Measurements from ENCODE around the gene CHD6. TPM values are rescaled to one million over a fixed set of nuclear protein-coding genes. Genes with fewer than 3 reads are reported as not detected.
A peak's percentile ranks its signal among the peaks of the same experiment; 100 is the strongest.

The CHD6 gene
- total RNA-seq, 2 donors from 2014 or later: 19.6 to 28.0 TPM

DNA sequence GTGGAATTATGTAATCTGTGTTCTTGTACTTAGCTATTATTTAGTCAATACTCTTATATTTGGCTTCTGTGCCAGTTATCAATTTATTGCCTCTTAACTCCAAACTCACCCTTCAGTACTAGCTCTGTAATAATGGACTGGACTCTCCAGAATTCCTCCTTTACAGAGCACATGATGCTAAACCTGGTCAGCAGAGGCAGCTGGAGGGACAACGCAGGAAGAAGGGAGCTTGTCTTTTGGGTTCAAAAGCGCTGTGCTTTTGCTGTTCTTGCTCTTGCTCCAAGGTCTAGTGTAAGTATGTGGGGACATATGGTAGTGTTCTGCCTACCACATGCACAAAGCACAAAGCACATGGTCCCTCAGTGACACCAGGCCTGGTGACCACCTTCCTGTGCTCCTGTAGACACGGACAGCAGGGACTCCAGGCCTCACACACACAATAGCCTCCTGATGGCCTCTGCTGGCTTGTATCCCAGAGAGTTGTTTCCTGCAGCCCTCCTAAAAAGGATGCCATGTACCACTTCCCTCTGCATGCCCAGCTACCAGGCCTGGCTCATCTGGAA is 46.1 kb downstream of the CHD6 start:
- no peak for ATAC-seq
- Mint-ChIP-seq H3K9me3 (no peaks in the 10 kb centered on the region), H3K36me3 (peaks cover 0 to 16% of the 10 kb centered on the region in 2 donors)

DNA sequence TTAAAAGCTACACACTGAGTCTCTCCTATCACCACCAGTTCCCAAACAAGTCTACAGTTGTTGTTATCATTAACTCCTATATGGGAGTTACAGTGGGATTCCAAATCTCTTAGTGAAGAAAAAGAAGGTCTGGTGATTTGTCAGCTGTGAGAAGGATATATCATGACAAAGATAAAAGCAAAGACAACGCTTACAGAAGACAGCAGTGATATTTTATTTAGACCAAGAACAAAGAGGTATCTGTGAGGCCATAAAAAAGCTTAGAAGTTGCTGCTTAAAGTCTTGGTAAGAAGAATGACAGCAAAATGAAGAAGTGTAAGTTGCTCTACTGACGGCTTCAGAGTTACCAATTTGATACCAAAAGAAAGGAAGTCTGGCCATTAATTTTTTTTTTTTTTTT is 47.2 kb downstream of the CHD6 start:
- Mint-ChIP-seq H3K27ac (no peak overlapping the region), H3K36me3 (peaks cover 0 to 16% of the 10 kb centered on the region in 2 donors), H3K9me3 (no peaks in the 10 kb centered on the region)
- DNase-seq (ENCODE audit: low spot score in 2 of 2): no peak
- ATAC-seq: no peak

More for the DNA sequence above, 46.1 kb downstream of the CHD6 start:
- H3K27ac Mint-ChIP-seq: peak overlapping the region in 1 of 2 donors; percentile 53
- DNase-seq (ENCODE audit: low spot score in 2 of 2): no peak

DNA sequence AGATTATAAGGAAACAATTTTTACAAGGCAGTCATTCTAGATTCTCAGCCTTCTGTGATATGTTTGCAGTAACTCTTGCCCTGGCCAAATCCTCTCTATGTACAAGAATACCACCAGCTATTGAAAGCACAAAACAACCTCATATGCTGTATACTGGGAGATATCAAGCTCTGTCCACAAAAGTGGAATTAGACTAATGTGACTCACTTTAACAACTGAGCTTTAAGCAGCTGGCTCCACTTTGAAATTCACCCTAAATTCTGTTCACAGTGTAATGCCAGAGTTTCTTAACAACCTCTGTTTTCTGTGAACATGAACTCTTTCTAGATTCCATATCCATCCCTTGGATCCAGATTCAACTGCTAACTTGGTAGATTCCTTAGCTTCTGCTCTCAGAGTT is 47.6 kb downstream of the CHD6 start:
- ATAC-seq: no peak
- Mint-ChIP-seq H3K27ac (no peak overlapping the region), H3K36me3 (peaks cover 0 to 17% of the 10 kb centered on the region in 2 donors)

DNA sequence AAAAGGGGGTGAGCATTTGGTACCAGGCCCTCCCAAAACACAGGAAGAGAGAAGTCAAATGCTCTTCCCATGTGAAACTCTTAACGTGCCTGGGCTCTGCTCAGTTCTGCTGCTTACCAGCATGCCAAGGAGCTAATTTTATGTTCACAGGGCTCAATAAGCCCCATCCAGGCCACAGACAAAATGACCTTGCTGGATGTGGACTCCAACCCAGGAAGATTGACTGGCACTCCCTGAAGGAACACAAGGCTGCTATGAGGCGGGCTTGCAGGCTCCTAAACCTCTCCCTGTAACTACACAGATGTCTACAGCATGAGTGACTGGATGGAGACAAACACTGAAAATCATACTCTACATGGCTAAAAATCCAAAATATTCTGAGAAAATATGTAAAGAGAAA is 50.6 kb downstream of the CHD6 start:
- Mint-ChIP-seq H3K36me3 (peaks cover 0 to 11% of the 10 kb centered on the region in 2 donors), H3K9me3 (no peaks in the 10 kb centered on the region), H3K27ac (no peak overlapping the region)
- ATAC-seq (no peak), DNase-seq (ENCODE audit: low spot score in 2 of 2) (no peak)

More for the DNA sequence above, 47.6 kb downstream of the CHD6 start:
- DNase-seq (ENCODE audit: low spot score in 2 of 2): no peak
- H3K9me3 Mint-ChIP-seq: no peaks in the 10 kb centered on the region

DNA sequence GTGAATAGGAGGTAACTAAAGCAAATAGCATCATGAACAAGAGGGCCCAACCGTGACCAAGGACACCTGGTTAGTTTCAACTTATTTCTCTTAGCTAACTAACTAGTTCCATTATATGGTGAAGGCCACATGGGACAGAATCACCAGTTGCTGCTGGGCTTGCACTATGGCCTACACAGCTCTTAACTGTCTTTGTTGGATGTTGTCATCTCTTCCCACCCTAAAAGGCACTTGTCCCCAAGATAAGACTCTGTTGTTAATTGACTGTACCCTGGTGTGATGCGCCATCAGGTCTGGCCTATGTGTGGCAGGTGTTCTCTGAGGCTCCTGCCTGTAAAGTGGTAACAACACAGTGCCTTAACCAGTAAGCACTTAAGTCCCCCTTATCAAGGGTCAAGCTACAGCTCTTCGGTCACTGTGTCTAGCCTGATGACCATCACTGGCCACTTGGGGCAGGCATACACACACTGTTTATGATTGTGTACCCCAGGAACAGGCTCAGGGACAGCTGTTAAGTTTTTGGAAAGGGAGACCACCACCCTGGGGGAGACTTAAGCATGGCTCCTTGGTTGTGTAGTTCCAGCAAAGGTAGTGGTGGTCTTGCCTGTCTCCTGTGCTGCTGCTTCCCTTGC is 51.2 kb downstream of the CHD6 start:
- ATAC-seq: no peak
- no peak for DNase-seq (ENCODE audit: low spot score in 2 of 2)
- Mint-ChIP-seq H3K9me3 (no peaks in the 10 kb centered on the region), H3K27ac (no peak overlapping the region), H3K36me3 (peaks cover 0 to 12% of the 10 kb centered on the region in 2 donors)

DNA sequence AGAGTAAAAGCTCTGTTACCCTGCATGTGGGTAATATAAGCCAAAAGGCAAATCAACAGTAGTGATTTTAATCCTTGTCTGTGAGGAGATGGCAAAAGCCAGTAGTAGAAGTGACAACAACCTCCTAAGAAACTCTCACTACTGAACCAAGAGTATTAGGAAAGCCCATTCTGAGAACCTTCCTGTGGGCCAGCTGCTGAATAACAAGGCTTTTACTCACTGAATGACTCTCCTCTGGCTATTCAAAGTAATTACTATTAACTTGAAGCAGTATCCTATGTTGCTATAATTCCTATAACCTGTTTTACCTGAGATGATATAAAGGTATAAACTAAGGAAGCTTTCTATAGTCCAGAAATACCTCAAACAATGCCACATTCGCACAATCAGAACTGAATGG is 55.1 kb downstream of the CHD6 start:
- no peak overlapping the region for H3K27ac Mint-ChIP-seq
- H3K9me3 Mint-ChIP-seq: no peaks in the 10 kb centered on the region
- peaks cover 23 to 34% of the 10 kb centered on the region in 2 donors for H3K36me3 Mint-ChIP-seq
- no peak for DNase-seq (ENCODE audit: low spot score in 2 of 2)
- no peak for ATAC-seq

DNA sequence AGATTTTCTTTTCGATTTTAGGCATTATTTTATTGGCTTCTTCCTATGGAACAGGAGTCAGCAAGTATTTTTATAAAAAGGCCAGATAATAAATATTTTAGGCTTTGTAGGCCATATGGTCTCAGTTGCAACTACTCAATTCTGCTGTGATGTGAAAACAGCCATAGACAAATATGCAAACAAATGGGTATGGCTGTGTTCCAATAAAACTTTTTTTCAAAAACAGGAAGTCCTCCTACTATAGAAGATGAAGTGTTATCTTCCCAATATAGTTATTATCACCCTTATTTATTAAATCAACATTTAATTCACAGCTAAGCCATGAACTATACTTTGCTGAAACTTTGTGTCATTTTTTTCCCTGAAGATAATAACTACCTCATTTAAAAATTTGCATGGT is 57.2 kb downstream of the CHD6 start:
- ATAC-seq (no peak), DNase-seq (ENCODE audit: low spot score in 2 of 2) (no peak)
- peaks cover 37 to 50% of the 10 kb centered on the region in 2 donors for H3K36me3 Mint-ChIP-seq
- peaks cover 7 to 11% of the 10 kb centered on the region in 2 donors for H3K9me3 Mint-ChIP-seq
- peak overlapping the region in 1 of 2 donors; percentile 58 for H3K27ac Mint-ChIP-seq

DNA sequence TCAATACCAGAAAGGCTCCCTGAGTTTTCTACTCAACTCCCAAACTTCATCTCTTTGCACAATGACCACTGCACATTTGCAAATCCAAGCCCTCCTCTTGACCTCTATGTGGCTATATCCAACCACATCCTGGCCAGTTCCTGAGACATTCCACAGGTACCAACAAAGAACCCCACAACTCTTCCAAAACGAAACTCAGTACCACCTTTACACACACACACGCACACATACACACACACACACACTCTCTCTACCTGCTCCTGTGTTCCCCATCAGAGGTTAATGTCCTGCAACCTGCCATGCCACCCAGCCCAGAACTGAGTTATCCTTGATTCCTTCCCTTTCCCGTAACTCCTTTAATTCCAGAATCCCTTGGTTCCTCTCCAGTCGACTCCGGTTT is 58.5 kb downstream of the CHD6 start:
- Mint-ChIP-seq H3K27ac (peak overlapping the region in 1 of 2 donors; percentile 12), H3K9me3 (peaks cover 7 to 11% of the 10 kb centered on the region in 2 donors)

DNA sequence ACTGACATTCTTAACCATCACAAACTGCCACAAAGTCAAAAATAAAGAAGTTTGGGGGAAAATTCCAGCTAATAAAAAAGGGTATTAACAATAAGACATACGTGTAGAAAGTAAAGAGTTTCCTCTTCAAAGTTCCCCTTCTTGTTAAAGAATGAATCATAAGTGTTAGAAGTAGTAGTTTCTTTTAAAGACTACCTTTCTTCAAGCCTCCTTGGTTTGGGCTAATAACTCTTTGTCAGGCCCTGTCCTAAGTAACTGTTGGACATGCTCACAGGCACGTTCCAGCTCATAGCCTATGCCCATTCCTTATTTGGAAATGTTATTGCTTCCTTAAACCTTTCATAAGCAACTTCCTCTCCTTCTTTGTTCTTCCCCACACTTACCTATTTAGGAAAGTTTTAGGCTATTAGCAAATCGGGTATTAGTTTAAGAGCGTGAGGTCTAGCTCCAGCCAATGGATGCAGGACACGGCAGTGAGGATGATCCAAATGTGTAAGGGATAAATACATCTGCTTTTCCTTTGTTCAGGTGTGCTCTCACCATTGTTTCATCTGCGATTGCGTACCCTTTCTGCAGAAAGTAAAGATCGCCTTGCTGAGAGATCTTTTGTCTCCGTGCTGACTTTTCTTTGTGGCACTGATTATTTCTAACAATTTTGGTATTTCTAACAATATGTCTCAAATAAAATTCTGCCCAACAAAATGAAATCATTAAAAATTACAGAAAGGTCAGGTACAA is 64.9 kb downstream of the CHD6 start:
- no peak for DNase-seq (ENCODE audit: low spot score in 2 of 2)
- no peak for ATAC-seq
- peaks cover 7 to 15% of the 10 kb centered on the region in 2 donors for H3K9me3 Mint-ChIP-seq
- H3K36me3 Mint-ChIP-seq: peaks cover 27 to 32% of the 10 kb centered on the region in 2 donors
- H3K27ac Mint-ChIP-seq: no peak overlapping the region

More for the DNA sequence above, 58.5 kb downstream of the CHD6 start:
- ATAC-seq (no peak), DNase-seq (ENCODE audit: low spot score in 2 of 2) (no peak)
- peaks cover 37 to 44% of the 10 kb centered on the region in 2 donors for H3K36me3 Mint-ChIP-seq

DNA sequence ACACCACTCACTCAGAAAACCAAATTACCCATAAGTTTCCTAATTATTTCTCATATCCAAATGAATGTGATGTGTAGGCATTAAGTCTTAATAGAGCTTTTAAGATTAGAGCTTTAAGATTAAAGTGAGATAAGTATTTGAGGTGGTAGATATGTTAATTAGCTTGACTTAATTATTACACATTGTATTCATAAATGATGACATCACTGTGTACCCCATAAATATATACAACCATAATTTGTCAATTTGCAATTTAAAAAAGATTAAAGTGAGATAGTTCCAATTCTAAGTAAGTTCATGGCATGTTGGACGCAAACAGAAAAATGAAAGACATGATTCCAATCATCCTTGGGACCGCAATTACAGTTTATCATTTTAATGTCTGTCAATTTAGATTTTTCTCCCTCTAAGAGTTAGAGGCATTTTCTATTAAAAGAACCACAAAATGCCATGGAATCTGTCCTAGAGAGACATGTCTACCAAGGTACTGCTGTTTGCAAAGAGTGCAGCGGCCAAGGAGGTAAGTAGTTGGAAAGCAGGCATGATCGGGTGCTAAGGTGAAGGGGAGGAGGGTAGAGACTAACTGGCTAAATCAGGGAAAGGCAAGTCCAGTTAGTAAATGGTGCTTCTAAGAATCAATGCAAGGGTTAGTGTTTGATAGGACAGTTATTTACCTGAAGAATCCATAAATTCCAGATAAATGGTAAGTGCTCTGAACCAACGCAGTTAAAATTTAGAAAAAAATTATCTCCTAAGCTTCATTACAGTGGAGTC is 65.7 kb downstream of the CHD6 start:
- DNase-seq (ENCODE audit: low spot score in 2 of 2) (no peak), ATAC-seq (no peak)
- Mint-ChIP-seq H3K27ac (peak overlapping the region in 1 of 2 donors; percentile 27), H3K36me3 (peaks cover 22 to 28% of the 10 kb centered on the region in 2 donors), H3K9me3 (peaks cover 7 to 14% of the 10 kb centered on the region in 2 donors)

DNA sequence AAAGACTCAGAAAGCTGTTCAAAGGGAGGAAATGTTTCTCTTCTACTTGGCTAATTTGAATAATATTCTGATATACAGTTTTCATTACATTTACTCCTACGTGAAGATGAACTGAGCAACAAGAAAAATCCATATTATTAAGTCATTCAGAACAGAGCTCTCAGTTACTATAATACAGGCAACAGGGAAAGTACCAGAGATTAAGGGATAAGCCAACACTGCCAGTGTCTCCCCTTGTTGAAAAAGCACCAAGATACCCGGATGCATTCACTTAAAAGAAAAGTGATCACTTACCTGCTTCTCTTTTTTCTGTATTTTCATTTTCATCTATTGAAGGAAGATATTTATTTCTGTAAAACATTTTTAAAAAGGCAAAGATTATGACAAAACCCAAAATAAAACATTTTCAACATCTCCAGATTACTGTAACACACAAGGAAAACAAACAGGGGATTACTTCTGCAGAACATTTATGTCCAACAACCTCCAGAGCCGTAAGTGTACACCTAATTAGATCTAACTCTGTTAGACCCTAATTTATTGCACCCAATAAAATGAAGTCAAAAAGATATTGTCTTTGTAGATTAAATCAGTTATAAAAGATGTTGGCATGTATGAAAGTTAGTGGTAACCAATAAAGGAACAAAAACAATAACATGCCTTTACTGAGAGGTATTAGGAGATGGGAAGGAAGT is 67.0 kb downstream of the CHD6 start:
- no peak for DNase-seq (ENCODE audit: low spot score in 2 of 2)
- ATAC-seq: no peak
- Mint-ChIP-seq H3K36me3 (peaks cover 9 to 15% of the 10 kb centered on the region in 2 donors), H3K27ac (no peak overlapping the region), H3K9me3 (peaks cover 0 to 4% of the 10 kb centered on the region in 2 donors)

DNA sequence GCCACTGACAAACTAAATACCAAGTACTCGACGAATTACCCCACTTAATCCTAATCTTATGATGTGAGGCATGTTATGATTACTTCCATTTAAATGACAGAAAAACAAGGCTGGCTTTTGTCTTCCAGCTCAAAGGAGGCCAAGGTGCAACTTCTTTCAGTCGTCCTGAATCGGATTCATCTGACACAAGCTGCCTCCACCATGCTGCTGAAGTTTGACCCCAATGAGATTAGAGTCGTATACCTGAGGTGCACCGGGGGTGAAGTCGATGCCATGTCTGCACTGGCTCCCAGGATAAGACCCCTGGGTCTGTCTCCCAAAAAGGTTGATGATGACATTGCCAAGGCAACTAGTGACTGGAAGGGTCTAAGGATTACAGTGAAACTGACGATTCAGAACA is 71.0 kb downstream of the CHD6 start:
- H3K27ac Mint-ChIP-seq: peak overlapping the region in 1 of 2 donors; percentile 58
- H3K9me3 Mint-ChIP-seq: peaks cover 0 to 4% of the 10 kb centered on the region in 2 donors
- H3K36me3 Mint-ChIP-seq: peaks cover 9% of the 10 kb centered on the region in 2 donors
- ATAC-seq (no peak), DNase-seq (ENCODE audit: low spot score in 2 of 2) (no peak)

DNA sequence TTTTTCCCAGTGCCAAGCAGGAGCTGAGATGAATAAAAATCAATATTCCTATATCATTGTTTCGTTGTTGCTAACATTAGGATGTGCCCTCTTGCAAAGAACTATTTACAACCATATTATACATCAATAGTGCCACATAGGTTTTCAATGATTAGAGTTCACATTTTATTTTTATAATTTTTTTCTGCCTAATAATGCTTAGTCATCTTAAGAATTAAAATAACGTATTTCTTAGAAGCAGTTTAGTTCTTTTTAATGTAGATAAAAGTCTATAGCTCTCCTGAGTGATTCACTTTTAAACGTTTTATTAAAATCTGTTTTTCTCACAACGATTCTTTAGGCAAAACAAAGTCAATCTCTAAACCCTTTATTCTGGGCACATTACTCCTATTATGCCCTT is 71.6 kb downstream of the CHD6 start:
- Mint-ChIP-seq H3K27ac (no peak overlapping the region), H3K36me3 (peaks cover 9% of the 10 kb centered on the region in 2 donors), H3K9me3 (peaks cover 0 to 4% of the 10 kb centered on the region in 2 donors)
- ATAC-seq (no peak), DNase-seq (ENCODE audit: low spot score in 2 of 2) (no peak)

DNA sequence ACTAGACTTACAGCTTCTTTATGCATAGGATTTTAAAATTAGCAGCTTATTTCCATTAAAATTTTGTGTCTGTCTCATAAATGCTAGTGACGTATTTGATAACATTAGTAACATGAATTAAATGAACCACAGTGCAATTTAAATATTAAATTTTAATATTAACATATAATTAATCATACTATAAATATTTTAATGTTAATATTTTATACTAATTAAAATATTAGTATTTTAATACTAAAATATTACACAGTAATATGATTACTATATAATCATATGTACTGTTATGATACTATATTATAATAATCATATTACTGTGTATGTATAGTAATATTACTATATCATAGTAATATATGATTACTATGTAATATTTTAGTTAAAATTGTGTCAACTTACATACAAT is 73.7 kb downstream of the CHD6 start:
- Mint-ChIP-seq H3K27ac (no peak overlapping the region), H3K36me3 (no peaks in the 10 kb centered on the region), H3K9me3 (no peaks in the 10 kb centered on the region)
- DNase-seq (ENCODE audit: low spot score in 2 of 2) (no peak), ATAC-seq (no peak)

DNA sequence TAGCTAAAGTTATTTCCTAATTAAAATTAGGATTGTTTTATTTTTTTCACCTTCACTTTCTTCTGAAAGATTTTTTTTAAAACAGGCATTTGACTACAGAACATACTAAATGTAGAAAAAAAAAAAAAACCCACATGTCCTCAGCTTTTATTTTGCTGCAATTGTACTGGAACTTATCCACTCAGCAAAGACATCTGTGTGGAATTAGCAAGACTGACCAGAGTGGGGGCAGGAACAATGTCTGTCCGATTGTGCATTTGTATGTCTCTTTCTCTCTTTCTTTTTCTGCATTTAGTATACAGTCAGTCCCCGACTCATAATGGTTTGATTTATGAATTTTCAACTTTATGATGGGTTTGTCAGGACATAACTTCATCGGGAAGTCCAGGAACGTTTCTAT is 77.3 kb downstream of the CHD6 start:
- ATAC-seq (no peak), DNase-seq (ENCODE audit: low spot score in 2 of 2) (no peak)
- Mint-ChIP-seq H3K9me3 (peaks cover 5 to 6% of the 10 kb centered on the region in 2 donors), H3K27ac (no peak overlapping the region), H3K36me3 (peaks cover 8 to 13% of the 10 kb centered on the region in 2 donors)

DNA sequence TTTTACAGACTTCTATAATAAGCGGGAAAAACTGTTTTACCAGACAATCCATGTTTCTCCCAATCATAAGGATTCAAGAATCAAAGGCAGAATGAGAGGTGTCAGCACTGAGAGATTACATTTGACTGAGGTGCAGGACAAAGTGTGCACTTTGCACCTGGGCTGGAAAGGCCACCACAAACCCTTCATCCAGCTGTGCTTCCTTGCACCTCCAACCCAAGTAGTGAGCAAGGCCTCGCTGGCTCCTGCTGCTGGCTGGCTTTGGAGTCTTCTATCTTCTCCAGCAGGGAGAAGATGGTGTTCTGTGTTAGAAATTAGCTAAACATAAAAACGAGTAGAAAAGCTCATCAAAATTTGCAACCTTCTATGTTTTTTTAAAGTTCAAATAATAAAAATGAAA is 77.7 kb downstream of the CHD6 start:
- ATAC-seq (no peak), DNase-seq (ENCODE audit: low spot score in 2 of 2) (no peak)
- H3K9me3 Mint-ChIP-seq: peaks cover 5 to 6% of the 10 kb centered on the region in 2 donors
- H3K36me3 Mint-ChIP-seq: peaks cover 8 to 13% of the 10 kb centered on the region in 2 donors
- no peak overlapping the region for H3K27ac Mint-ChIP-seq

All from activated naive CD4-positive, alpha-beta T cell treated with anti-CD3 and anti-CD28 coated beads, Interleukin-2, amount 50 U/mL, for 72 hours (primary cell).